UCSD-AML1 (cell line): ENCODE results near the gene KRT86.
"Not testable (repeated sequence)": the region's sequence is repeated elsewhere in the genome, so short reads cannot be mapped to it uniquely, and the experiment has no call there.

Experiments
- DNase-seq: peaks from one replicate; lab custom pipeline; 2025; ENCODE audit not compliant: unreplicated experiment; lab: John Stamatoyannopoulos, UW

The KRT86 gene

GRCh38 chr12:52333321-52333720, 58.9 kb downstream of the KRT86 start:
- DNase-seq, result no peak

GRCh38 chr12:52334185-52334584, 59.7 kb downstream of the KRT86 start:
- DNase-seq, result no peak

- no peak for DNase-seq
These were observed 61.3 kb downstream of the KRT86 start for GRCh38 chr12:52335598-52336262.

GRCh38 chr12:52336641-52337040, 62.2 kb downstream of the KRT86 start:
- DNase-seq, result no peak

- DNase-seq, result no peak
These were observed 62.6 kb downstream of the KRT86 start for GRCh38 chr12:52337054-52337453.

GRCh38 chr12:52338241-52338960, 64.0 kb downstream of the KRT86 start:
- no peak for DNase-seq

- DNase-seq, result no peak
These were observed 66.7 kb downstream of the KRT86 start for GRCh38 chr12:52341066-52341580.

GRCh38 chr12:52342781-52343490, 68.5 kb downstream of the KRT86 start:
- no peak for DNase-seq

- no peak for DNase-seq
These were observed 69.1 kb downstream of the KRT86 start for GRCh38 chr12:52343550-52343949.

GRCh38 chr12:52344111-52344510, 69.7 kb downstream of the KRT86 start:
- no peak for DNase-seq

- not testable (repeated sequence) for DNase-seq
These were observed 70.6 kb downstream of the KRT86 start for GRCh38 chr12:52345041-52345440.

GRCh38 chr12:52346593-52346992, 72.1 kb downstream of the KRT86 start:
- no peak for DNase-seq

- DNase-seq, result no peak
These were observed 72.6 kb downstream of the KRT86 start for GRCh38 chr12:52347016-52347415.

- DNase-seq, result no peak
These were observed 73.4 kb downstream of the KRT86 start for GRCh38 chr12:52347551-52348510.

GRCh38 chr12:52349196-52349595, 74.8 kb downstream of the KRT86 start:
- no peak for DNase-seq

GRCh38 chr12:52350021-52350620, 75.7 kb downstream of the KRT86 start:
- no peak for DNase-seq

- no peak for DNase-seq
These were observed 76.3 kb downstream of the KRT86 start for GRCh38 chr12:52350786-52351185.

GRCh38 chr12:52351196-52352059, 77.0 kb downstream of the KRT86 start:
- no peak for DNase-seq

- no peak for DNase-seq
These were observed 78.5 kb downstream of the KRT86 start for GRCh38 chr12:52352951-52353350.
